ENCODE data around the gene SRRM4. TPM values are rescaled to one million over a fixed set of nuclear protein-coding genes. Genes with fewer than 3 reads are reported as not detected.

Gene SRRM4
- total and polyA plus RNA-seq, 8 donors: 0.05 to 2.6 (median 0.22) TPM; not detected in 2

DNA sequence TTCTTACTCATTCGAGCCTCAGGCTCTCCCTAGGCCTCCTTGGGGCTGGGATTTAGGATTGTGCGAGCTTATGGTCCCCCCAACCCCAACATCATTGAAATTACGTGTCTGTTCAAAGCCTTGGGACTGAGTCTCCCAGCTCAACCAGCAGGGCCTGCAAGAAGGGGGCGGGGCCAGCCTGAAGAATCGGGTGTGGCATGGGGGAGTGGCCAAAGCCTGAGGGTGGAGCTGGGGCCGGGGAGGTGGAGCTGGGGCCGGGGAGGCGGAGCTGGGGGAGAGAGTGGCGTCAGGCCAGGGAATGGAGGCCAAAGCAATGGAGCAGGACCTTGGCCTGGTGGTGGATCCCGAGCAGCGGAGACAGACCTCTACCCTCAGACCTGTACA, 173.1 kb downstream of the SRRM4 start:
- intact Hi-C loops (cut with DNase I; ENCODE audit: low total_unique reads): no loop called here
- no peak overlapping the region for H3K27ac ChIP-seq
- H3K9me3 ChIP-seq: peaks cover 0 to 24% (median 17%) of the 10 kb centered on the region in 4 donors

DNA sequence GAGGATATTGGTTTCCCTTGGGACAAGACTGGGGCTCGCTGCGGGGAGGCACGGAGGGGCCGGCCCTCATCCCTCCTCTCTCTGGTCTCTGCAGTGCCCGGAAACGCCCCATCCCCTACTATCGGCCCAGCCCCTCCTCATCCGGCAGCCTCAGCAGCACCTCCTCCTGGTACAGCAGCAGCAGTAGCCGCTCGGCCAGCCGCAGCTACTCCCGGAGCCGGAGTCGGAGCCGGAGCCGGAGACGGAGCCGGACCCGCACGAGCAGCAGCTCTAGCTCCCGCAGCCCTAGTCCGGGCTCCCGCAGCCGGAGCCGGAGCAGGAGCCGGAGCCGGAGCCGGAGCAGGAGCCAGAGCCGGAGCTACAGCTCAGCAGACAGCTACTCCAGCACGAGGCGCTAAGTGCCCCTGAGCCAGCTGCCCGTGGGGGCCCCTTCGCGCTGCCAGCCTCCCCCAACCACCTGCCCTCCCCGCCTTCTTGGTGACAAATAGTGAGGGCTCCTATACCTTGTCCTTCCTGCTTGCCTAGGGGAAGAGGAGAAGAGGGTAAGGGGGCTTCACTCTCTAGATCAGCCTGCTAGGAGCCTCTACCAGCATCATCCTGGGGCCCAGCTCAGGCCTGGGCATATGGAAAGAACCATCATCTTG, 175.2 kb downstream of the SRRM4 start:
- TF ChIP-seq EP300 (IDR thresholded peaks at IDR 0.05) (no peak), POLR2AphosphoS5 (IDR thresholded peaks at IDR 0.05) (no peak), POLR2A (IDR thresholded peaks at IDR 0.05) (no peak)
- TF ChIP-seq, protein P1, sequence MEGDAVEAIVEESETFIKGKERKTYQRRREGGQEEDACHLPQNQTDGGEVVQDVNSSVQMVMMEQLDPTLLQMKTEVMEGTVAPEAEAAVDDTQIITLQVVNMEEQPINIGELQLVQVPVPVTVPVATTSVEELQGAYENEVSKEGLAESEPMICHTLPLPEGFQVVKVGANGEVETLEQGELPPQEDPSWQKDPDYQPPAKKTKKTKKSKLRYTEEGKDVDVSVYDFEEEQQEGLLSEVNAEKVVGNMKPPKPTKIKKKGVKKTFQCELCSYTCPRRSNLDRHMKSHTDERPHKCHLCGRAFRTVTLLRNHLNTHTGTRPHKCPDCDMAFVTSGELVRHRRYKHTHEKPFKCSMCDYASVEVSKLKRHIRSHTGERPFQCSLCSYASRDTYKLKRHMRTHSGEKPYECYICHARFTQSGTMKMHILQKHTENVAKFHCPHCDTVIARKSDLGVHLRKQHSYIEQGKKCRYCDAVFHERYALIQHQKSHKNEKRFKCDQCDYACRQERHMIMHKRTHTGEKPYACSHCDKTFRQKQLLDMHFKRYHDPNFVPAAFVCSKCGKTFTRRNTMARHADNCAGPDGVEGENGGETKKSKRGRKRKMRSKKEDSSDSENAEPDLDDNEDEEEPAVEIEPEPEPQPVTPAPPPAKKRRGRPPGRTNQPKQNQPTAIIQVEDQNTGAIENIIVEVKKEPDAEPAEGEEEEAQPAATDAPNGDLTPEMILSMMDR (IDR thresholded peaks at IDR 0.05): no peak
- H3K27me3 ChIP-seq: peaks cover 0 to 25% (median 10%) of the 10 kb centered on the region in 3 donors
- H3K9me3 ChIP-seq: peaks cover 0 to 15% (median 8%) of the 10 kb centered on the region in 4 donors
- no peaks in the 10 kb centered on the region for H3K36me3 ChIP-seq
- no peak overlapping the region for H3K27ac ChIP-seq
- intact Hi-C loops (cut with DNase I; ENCODE audit: low total_unique reads): no loop called here
- H3K4me3 ChIP-seq: no peak overlapping the region
- peaks cover 0 to 5% (median 0%) of the 10 kb centered on the region in 4 donors for H3K4me1 ChIP-seq
- WGBS, 5 donors: 55 to 83% (median 78%) methylated on average over 26 to 35 of the region's 35 CpGs
- no peak for DNase-seq

More for the DNA sequence above, 173.1 kb downstream of the SRRM4 start:
- DNase-seq: no peak
- Histone ChIP-seq H3K4me3 (no peak overlapping the region), H3K36me3 (no peaks in the 10 kb centered on the region), H3K27me3 (peaks cover 0 to 25% (median 10%) of the 10 kb centered on the region in 3 donors), H3K4me1 (peaks cover 0 to 5% (median 0%) of the 10 kb centered on the region in 4 donors)
- 62 to 69% (median 65%) methylated on average over 11 of the region's 11 CpGs for WGBS, 5 donors
- TF ChIP-seq, protein P1 (IDR thresholded peaks at IDR 0.05): no peak
- TF ChIP-seq EP300 (IDR thresholded peaks at IDR 0.05) (no peak), POLR2AphosphoS5 (IDR thresholded peaks at IDR 0.05) (no peak), POLR2A (IDR thresholded peaks at IDR 0.05) (no peak)

DNA sequence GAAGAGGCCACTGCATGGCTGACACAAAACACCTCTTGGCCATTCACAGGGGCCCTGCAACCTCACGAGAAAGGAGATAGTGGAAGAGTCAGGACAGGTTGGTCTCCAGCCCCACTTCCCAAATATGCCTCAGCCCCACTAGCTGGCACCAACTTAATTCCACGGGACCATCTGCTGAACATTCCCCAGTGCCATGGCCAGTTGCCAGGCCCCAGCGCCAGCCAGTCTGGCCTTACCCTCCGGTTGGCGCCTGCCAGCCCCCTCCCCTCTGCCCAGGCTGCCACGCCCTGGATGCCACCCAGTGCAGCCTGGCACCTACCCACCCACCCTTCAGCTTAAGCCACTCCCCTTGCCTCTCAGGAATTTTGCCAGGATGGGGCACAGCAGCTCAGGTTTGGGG, 176.2 kb downstream of the SRRM4 start:
- Histone ChIP-seq H3K27me3 (peaks cover 0 to 24% (median 10%) of the 10 kb centered on the region in 3 donors), H3K4me1 (peaks cover 0 to 5% (median 0%) of the 10 kb centered on the region in 4 donors), H3K36me3 (no peaks in the 10 kb centered on the region), H3K9me3 (peaks cover 0 to 9% (median 3%) of the 10 kb centered on the region in 4 donors), H3K27ac (peak overlapping the region in 1 of 5 donors; percentile 36), H3K4me3 (no peak overlapping the region)
- no peak for TF ChIP-seq EP300 (IDR thresholded peaks at IDR 0.05)
- TF ChIP-seq, protein P1 (IDR thresholded peaks at IDR 0.05): no peak
- TF ChIP-seq POLR2A (IDR thresholded peaks at IDR 0.05): no peak
- TF ChIP-seq POLR2AphosphoS5 (IDR thresholded peaks at IDR 0.05): no peak
- intact Hi-C loops (cut with DNase I; ENCODE audit: low total_unique reads): no loop called here
- no peak for DNase-seq
- WGBS, 5 donors: 74 to 85% (median 82%) methylated on average over 5 to 6 of the region's 6 CpGs

DNA sequence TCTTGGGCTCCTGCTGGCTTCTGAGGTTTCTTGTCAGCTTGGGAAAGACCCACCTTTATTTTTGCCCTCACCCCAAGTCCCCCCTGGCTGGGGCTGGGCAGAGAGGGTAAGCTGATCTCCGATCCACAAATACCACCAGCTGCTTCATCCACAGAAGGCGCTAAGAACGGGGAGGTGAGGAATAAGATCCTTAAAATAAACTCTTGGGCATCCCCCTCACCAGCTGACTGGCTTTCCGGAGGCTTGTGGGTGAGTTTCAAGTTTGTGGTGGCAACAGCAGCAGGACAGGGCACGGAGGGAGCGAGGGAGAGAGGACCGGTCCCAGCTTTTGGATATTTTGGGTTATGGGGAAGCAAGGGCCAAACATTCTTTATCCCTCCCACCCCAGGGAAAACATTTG, 176.6 kb downstream of the SRRM4 start:
- no peak for DNase-seq

More for the DNA sequence above, 176.6 kb downstream of the SRRM4 start:
- 78 to 91% (median 86%) methylated on average over 7 of the region's 7 CpGs for WGBS, 5 donors
- H3K27me3 ChIP-seq: peaks cover 0 to 20% (median 10%) of the 10 kb centered on the region in 3 donors
- H3K36me3 ChIP-seq: no peaks in the 10 kb centered on the region
- TF ChIP-seq, protein P1 (IDR thresholded peaks at IDR 0.05): no peak
- no peak for TF ChIP-seq POLR2AphosphoS5 (IDR thresholded peaks at IDR 0.05)
- no peak for TF ChIP-seq EP300 (IDR thresholded peaks at IDR 0.05)
- no peak for TF ChIP-seq POLR2A (IDR thresholded peaks at IDR 0.05)
- intact Hi-C loops (cut with DNase I; ENCODE audit: low total_unique reads): no loop called here
- peaks cover 0 to 5% (median 0%) of the 10 kb centered on the region in 4 donors for H3K4me1 ChIP-seq
- H3K4me3 ChIP-seq: no peak overlapping the region
- H3K27ac ChIP-seq: peak overlapping the region in 1 of 5 donors; percentile 36
- peaks cover 0 to 9% (median 3%) of the 10 kb centered on the region in 4 donors for H3K9me3 ChIP-seq
